LNCaP clone FGC (cell line): Measurements from ENCODE around the gene RANBP17.

Experiments used
- DNase-seq: peaks from one replicate; pipeline ENCODE4 v3.0.0-alpha.2; 2011; ENCODE audit warnings: low read depth
- H3K4me3 ChIP-seq: 2 replicates; pipeline ENCODE4 v1.5.1; 2011; ENCODE audit warnings: mild to moderate bottlenecking, low read depth, low read length, control low read depth
- TF ChIP-seq, protein P1 (sequence below): IDR thresholded peaks from 2 replicates; pipeline ENCODE4 v1.5.1; 2012; ENCODE audit warnings: mild to moderate bottlenecking; ENCODE audit not compliant: control insufficient read depth, insufficient read depth; ENCODE audit errors: extremely low read depth

Gene RANBP17

DNA sequence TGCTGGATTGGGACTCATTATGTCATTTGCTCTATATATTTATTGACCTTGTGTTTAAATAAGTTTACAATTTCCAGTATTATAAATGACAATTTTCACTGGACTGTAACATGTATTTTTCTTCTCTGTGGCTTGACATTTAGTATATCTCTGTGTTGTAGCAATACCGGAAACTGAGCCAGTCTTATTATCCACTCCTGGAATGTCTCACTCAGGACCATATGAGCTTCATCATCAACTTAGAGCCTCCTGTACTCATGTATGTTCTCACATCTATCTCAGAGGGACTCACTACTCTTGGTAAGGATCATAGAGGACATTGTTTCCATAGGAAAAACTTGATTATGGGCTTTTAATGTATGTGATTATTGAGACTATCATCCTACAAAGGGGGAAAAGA is 380.7 kb downstream of the RANBP17 start:
- H3K4me3 ChIP-seq, result no peak overlapping the region
- TF ChIP-seq, protein P1, sequence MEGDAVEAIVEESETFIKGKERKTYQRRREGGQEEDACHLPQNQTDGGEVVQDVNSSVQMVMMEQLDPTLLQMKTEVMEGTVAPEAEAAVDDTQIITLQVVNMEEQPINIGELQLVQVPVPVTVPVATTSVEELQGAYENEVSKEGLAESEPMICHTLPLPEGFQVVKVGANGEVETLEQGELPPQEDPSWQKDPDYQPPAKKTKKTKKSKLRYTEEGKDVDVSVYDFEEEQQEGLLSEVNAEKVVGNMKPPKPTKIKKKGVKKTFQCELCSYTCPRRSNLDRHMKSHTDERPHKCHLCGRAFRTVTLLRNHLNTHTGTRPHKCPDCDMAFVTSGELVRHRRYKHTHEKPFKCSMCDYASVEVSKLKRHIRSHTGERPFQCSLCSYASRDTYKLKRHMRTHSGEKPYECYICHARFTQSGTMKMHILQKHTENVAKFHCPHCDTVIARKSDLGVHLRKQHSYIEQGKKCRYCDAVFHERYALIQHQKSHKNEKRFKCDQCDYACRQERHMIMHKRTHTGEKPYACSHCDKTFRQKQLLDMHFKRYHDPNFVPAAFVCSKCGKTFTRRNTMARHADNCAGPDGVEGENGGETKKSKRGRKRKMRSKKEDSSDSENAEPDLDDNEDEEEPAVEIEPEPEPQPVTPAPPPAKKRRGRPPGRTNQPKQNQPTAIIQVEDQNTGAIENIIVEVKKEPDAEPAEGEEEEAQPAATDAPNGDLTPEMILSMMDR, result no peak
- no peak for DNase-seq

DNA sequence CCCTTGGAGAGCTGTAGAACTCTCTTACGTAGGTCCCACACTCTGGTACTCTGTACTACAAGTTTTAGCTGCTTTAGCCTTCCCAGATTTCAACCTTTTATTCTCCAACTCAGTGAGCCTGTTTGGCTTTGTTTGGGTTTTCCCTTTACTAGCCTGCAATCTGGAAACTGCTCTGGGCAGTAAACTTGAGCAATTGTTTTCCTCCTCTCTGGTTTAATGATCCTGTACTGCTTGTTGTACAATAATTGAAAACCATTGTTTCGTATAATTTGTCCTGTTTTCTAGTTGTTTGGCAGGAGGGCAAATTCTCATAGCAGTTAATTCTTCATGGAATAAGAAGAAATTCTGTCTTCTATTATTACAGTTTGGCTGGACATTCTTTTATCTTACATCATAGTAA is 384.4 kb downstream of the RANBP17 start:
- TF ChIP-seq, protein P1, result no peak
- H3K4me3 ChIP-seq, result no peak overlapping the region
- no peak for DNase-seq

DNA sequence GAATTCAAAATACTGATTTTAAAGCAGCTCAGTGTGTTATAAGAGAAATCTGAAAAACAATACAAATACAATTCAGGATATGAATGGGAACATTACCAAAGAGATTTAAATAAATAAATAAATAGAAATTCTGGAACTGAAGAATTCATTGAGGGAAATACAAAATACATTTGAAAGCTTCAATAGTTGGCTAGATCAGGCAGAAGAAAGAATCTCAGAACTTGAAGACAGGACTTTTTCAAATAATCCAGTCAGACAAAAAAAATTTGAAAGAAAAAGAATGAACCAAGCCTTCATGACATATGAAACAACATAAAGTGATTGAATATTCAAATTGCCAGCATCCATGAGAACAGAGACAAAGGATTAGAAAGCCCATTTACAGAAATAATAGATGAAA is 387.6 kb downstream of the RANBP17 start:
- TF ChIP-seq, protein P1, result no peak
- DNase-seq, result no peak
- no peak overlapping the region for H3K4me3 ChIP-seq

DNA sequence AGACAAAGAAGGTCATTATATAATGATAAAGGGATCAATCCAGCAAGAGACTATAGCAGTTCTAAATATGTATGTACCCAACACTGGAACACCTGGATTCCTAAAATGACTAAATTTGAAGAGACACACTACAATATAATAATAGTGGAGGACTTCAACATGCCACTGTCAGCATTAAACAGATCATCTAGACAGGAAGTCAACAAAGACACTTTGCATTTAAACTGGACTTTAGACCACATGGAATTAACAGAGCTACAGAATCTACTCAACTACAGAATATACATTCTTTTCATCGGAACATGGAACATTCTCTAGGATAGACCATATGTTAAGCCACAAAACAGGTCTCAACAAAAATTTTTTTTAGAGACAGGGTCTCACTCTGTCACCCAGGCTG is 388.9 kb downstream of the RANBP17 start:
- DNase-seq, result no peak
- TF ChIP-seq, protein P1, result no peak
- no peak overlapping the region for H3K4me3 ChIP-seq

DNA sequence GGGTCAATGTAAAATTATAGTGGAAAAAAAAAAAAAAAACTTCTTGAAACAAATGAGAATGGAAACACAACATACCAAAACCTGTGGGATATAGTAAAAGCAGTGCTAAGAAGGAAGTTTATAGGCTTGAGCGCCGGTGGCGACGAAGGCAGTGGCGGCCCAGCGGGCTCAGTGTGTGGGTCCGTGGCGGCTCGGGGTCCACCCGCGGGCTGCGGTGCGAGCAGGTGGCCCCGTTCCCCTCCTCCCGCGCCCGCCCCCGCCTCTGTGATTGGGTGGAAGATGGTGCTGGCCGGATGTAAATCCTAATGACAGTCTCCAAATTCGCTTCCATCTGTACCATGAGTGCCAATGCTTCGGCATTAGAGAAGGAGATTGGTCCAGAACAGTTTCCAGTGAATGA is 389.7 kb downstream of the RANBP17 start:
- TF ChIP-seq, protein P1, result no peak
- no peak overlapping the region for H3K4me3 ChIP-seq
- no peak for DNase-seq

GRCh38 chr5:171252674-171253073 is 390.9 kb downstream of the RANBP17 start:
- no peak overlapping the region for H3K4me3 ChIP-seq
- TF ChIP-seq, protein P1, result no peak
- no peak for DNase-seq

DNA sequence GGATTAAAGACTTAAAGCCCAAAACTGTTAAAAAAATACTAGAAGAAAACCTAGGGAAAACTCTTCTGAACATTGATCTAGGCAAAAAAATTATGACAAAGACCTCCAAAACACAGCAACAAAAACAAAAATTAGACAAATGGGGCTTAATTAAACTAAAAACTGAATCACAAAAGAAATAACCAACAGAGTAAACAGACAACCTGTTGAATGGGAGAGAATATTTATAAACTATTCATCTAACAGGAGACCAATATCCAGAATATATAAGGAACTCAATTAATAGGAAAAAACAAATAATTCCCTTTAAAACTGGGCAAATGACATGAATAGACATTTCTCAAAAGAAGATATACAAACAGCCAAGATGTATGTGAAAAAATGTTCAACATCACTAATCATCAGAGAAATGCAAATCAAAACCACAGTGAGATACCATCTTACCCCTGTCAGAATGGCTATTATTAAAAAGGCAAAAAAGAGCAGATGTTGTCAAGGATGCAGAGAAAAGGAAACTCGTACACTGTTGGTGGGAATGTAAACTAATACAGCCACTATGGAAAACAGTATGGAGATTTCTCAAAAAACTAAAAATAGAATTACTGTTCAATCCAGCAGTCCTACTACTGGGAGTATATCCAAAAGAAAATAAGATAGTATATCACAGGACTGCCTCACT is 397.1 kb downstream of the RANBP17 start:
- TF ChIP-seq, protein P1, result no peak
- no peak for DNase-seq
- H3K4me3 ChIP-seq, result no peak overlapping the region
